ENCODE results near the gene GPR6. TPM values are rescaled to one million over a fixed set of nuclear protein-coding genes. Genes with fewer than 3 reads are reported as not detected.

The GPR6 gene
- total RNA-seq, 2 donors from 2014 or later: not detected

DNA sequence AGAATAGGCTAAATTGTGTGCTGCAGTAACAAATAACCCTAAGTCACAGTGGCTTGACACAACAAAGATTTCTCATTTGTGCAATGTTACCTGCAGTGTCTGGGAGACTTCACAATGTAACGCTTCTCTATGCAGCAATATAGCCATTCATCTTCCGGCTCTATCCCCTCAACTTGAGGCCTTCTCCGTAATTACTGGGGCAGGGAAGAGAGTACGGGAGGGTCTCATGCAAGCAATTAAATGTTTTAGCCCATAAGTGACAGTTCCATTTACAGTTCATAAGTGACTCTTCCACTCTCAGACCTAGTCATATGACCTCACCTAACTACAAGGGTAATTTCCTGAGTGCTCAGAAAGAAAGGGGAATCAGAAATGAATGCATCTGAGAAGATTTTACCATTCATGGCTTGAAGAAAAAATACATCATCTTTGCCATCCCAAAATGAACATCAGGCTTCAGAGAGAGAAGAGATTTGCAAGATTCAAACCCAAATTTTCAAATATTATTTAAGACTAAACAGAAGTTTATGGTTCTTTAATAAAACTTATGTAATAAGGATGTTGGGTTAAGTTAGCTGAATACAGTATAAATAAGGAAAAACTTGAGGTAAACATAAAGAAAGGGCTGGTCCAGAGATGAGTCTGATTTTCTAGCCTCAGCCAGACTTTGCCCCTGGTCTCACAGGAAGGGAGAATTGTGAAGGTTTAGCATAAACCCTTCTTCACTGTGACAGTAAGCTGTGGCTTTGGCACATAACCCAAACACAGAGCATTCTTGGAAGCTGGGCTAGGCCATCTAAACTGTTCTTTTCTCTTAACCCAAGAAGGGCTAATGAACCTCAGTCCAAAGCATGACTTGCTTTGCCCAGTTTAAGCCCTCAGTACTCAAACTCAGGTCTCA is 13.3 kb downstream of the GPR6 start:
- intact Hi-C loops (cut with DNase I): no loop called here
- DNase-seq (ENCODE audit: low spot score): no peak

GRCh38 chr6:109998159-109998785 is 20.2 kb downstream of the GPR6 start:
- intact Hi-C loops (cut with DNase I): no loop called here
- no peak for DNase-seq (ENCODE audit: low spot score)

GRCh38 chr6:109999740-110000139 is 21.6 kb downstream of the GPR6 start:
- DNase-seq (ENCODE audit: low spot score): no peak
- intact Hi-C loops (cut with DNase I): no loop called here

DNA sequence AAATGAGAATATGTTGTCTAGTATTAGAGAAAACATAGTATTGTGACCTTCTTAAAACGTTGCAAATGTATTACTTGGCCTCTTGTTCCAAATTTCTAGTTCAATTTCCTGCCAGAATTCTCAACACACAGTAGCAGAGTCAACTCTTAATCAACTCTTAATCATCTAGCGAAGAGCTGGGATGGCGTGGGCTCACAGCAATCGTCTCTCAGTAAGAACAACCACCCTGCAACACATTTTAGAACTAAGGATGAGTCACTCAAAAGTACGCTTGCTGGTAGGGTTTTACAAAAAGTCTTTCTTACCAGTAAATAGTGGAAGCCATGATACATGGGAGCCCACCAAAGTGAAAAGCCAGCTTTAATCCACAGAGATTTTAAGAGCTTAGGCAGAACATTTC is 24.6 kb downstream of the GPR6 start:
- intact Hi-C loops (cut with DNase I): no loop called here
- no peak for DNase-seq (ENCODE audit: low spot score)

DNA sequence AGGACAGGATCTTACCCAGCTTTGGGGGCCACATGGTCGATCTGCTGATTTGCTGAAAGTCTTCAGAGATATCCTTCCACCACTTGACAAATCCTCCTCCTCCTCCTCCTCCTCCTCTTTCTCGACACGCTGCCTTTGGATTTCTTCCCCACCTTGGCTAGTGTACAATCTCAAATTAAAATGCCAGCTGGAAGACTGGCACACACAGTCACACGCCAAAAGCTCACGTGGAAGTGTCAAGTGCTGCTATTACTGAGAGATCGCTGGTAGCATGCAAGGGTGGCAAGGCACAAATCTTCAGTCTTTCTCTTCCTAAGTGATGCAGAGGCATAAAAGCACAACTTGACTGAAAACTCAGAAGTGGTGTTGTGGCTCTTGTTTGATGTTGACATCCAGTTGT is 35.3 kb downstream of the GPR6 start:
- intact Hi-C loops (cut with DNase I): no loop called here
- no peak for DNase-seq (ENCODE audit: low spot score)

- DNase-seq (ENCODE audit: low spot score): no peak
- intact Hi-C loops (cut with DNase I): no loop called here
These were observed 37.1 kb downstream of the GPR6 start for GRCh38 chr6:110015206-110015605.

DNA sequence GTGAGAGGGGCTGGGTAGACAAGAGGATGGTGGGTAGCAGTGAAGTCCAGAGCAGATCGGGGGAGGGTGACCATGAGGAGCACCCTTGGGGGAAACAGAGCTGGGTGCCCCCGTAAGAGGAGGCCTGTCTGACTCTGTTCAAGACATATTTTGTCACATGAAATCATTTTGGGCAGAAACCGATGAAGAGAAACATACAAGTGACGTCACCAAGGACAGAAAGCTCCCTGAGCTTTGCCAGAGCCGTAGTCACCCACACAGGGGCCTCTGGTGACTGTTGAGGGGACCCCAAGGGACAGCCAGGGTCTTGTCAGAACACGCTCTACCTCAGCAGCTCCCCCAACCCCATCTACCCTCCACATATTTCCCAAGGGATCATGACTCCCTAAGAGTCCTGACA is 39.2 kb downstream of the GPR6 start:
- intact Hi-C loops (cut with DNase I): no loop called here

DNA sequence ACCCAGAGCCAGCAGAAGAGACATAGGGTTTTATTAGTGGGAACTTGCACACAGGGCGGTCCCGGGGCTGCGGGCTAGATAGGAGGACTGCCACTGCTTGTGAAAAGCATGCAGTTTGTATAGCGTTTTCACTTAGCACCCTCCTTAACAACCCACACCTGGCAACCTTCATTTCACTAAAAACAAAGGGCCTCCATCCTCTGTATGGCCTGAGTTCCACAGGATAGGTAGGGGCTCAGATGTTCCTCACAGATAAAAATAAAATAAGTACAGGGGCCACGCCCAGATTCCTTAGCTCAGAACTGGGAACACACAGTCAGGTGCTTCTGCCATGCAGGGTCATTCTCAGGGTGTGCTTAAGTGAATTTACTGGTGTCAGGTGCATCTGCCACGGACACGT is 39.8 kb downstream of the GPR6 start:
- intact Hi-C loops (cut with DNase I): no loop called here
- no peak for DNase-seq (ENCODE audit: low spot score)

More for the DNA sequence above, 39.2 kb downstream of the GPR6 start:
- no peak for DNase-seq (ENCODE audit: low spot score)

- DNase-seq (ENCODE audit: low spot score): no peak
- intact Hi-C loops (cut with DNase I): no loop called here
These were observed 40.4 kb downstream of the GPR6 start for GRCh38 chr6:110018486-110018885.

DNA sequence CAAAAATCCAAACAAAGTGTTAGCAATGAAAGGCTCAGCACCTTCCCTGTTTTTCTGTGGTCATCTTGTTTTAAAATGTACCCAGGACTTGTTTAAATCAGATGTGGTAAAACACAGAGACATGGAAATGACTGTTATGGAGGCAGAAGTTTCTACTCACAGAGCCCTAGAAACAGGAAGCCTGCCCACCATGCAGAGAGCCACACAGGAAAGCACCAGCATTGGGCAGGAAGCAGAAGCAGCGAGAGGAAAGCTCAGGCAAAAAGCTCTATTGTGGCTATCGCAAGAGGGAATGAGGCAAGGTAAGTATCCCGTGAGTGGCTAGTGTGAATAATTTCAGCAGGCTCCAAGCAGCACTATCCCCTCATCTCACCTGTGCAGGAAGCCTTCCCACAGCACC is 42.8 kb downstream of the GPR6 start:
- intact Hi-C loops (cut with DNase I): no loop called here
- DNase-seq (ENCODE audit: low spot score): no peak

DNA sequence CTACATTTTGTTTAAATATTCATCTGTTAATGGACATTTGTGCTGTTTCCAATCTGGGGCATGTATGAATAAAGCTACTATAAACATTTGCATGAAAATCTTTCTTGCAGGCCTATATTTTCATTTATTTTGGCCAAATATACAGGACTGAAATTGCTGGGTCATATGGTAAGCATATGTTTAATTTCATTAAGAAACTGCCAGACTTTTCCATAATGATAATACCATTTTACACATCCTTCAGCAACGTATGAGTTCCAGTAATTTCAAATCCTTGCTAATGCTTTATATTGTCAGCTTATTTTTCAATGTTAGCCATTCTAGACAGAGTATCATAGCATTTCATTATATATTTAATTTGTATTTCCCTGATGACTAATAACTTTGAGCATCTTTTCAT is 51.0 kb downstream of the GPR6 start:
- intact Hi-C loops (cut with DNase I): no loop called here
- DNase-seq (ENCODE audit: low spot score): no peak

Other genes starting within 250 kb of the GPR6 start
- 10 to 100 TPM; 11.0 to 13.7 TPM for gene WASF1, start 201.4 kb downstream of the GPR6 start, total RNA-seq
- 10 to 100 TPM; 19.5 to 20.0 TPM for gene CDC40, start 202.1 kb downstream of the GPR6 start, total RNA-seq